Activated T-helper 1 cell treated with anti-CD3 and anti-CD28 coated beads, Interleukin-2, amount 50 U/mL, for 16 hours (primary cell): ENCODE measurements around the gene ICAM3.
"Not testable (repeated sequence)": the region's sequence is repeated elsewhere in the genome, so short reads cannot be mapped to it uniquely, and the experiment has no call there.

ENCODE experiments used
- DNase-seq, 2 donors: peaks; one replicate each; pipeline ENCODE4 v3.0.0-alpha.2; 2020; ENCODE audit warnings: low read depth in 1 of 2, low spot score in 1 of 2

Gene ICAM3

GRCh38 chr19:10339380-10339960 is at the start of gene ICAM3:
Gene ICAM3 (minus strand): TSS chr19:10339624. CDS start chr19:10339614, 10 bp downstream.
- DNase-seq, result peak; percentile 32 to 37

- DNase-seq, result peak; percentile 71 to 80
Observed at GRCh38 chr19:10388957-10389356, 49.5 kb upstream of the ICAM3 start.

- DNase-seq, result no peak
Observed at GRCh38 chr19:10384580-10384979, 45.2 kb upstream of the ICAM3 start.

GRCh38 chr19:10383223-10383499 is 43.7 kb upstream of the ICAM3 start:
- not testable (repeated sequence) for DNase-seq

- peak; percentile 86 to 91 for DNase-seq
Observed at GRCh38 chr19:10380313-10381102, 41.1 kb upstream of the ICAM3 start, which contains the start of gene TYK2. Gene TYK2 (minus strand): TSS chr19:10380572. CDS start chr19:10378406, 2,166 bp downstream.

GRCh38 chr19:10379880-10380312 is 40.5 kb upstream of the ICAM3 start:
- DNase-seq, result no peak

- DNase-seq, result no peak
Observed at GRCh38 chr19:10378124-10378523, 38.7 kb upstream of the ICAM3 start.

GRCh38 chr19:10377140-10377640 is 37.8 kb upstream of the ICAM3 start:
- not testable (repeated sequence) for DNase-seq

GRCh38 chr19:10374931-10375330 is 35.5 kb upstream of the ICAM3 start:
- no peak for DNase-seq

- DNase-seq, result no peak
Observed at GRCh38 chr19:10372690-10373089, 33.3 kb upstream of the ICAM3 start.

GRCh38 chr19:10368101-10368803 is 28.8 kb upstream of the ICAM3 start:
- no peak for DNase-seq

GRCh38 chr19:10366950-10367512 is 27.6 kb upstream of the ICAM3 start:
- DNase-seq, result not testable (repeated sequence)

GRCh38 chr19:10365518-10365917 is 26.1 kb upstream of the ICAM3 start:
- DNase-seq, result no peak

GRCh38 chr19:10364644-10365043 is 25.2 kb upstream of the ICAM3 start:
- DNase-seq, result no peak

- no peak for DNase-seq
Observed at GRCh38 chr19:10363789-10364281, 24.4 kb upstream of the ICAM3 start.

- DNase-seq, result no peak
Observed at GRCh38 chr19:10362259-10362658, 22.8 kb upstream of the ICAM3 start.

GRCh38 chr19:10361569-10362011 is 22.2 kb upstream of the ICAM3 start:
- DNase-seq, result no peak

- no peak for DNase-seq
Observed at GRCh38 chr19:10356431-10356830, 17.0 kb upstream of the ICAM3 start.

- DNase-seq, result no peak
Observed at GRCh38 chr19:10353793-10354391, 14.5 kb upstream of the ICAM3 start.

GRCh38 chr19:10352764-10353671 is 13.6 kb upstream of the ICAM3 start:
- DNase-seq, result no peak
